Sigmoid colon (tissue), 4 donors: ENCODE data around the gene ABCF1.

ENCODE experiments used
- POLR2A ChIP-seq, 2 donors: fragments of 450-650 bp; IDR thresholded peaks; one replicate each; pipeline ENCODE4 v1.6.1; 2016; ENCODE audit warnings: antibody characterized with exemption in 2 of 2, mild to moderate bottlenecking in 2 of 2, moderate library complexity in 2 of 2
- POLR2AphosphoS5 ChIP-seq, 4 donors: sonication (generic); formaldehyde crosslinking; IDR thresholded peaks; one replicate each; pipeline ENCODE4 v1.6.1; 2017; ENCODE audit warnings: antibody characterized with exemption in 4 of 4
- TF ChIP-seq, protein P1 (sequence below), 4 experiments: fragments of 450-650 bp in 3 of 4; fragments of 200-600 bp in 1 of 4; IDR thresholded peaks; one replicate each; pipeline ENCODE4 v1.5.1; 2016 to 2019; ENCODE audit warnings: antibody characterized with exemption in 4 of 4, mild to moderate bottlenecking in 3 of 4, moderate library complexity in 2 of 4

DNA sequence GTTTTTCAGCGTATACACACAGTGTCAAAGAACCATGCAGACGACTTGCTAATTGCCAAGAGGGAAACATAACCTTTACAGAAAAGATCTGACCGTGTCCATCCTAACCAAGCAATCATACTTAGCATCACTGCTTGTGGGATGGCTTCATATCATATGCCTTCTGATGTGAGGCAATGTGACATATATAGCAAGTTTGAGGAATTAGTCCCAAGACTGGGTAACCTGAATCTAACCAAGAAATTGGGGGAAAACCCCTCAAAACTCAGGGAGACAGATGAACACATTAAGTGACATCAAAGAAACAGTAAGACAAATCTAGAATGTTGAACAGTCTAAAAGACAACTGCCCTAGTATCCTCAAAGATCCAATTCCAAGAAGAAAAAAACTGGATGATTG is 33.3 kb upstream of the ABCF1 start:
- TF ChIP-seq POLR2A (IDR thresholded peaks at IDR 0.05) (no peak), POLR2AphosphoS5 (IDR thresholded peaks at IDR 0.05) (no peak)
- TF ChIP-seq, protein P1, sequence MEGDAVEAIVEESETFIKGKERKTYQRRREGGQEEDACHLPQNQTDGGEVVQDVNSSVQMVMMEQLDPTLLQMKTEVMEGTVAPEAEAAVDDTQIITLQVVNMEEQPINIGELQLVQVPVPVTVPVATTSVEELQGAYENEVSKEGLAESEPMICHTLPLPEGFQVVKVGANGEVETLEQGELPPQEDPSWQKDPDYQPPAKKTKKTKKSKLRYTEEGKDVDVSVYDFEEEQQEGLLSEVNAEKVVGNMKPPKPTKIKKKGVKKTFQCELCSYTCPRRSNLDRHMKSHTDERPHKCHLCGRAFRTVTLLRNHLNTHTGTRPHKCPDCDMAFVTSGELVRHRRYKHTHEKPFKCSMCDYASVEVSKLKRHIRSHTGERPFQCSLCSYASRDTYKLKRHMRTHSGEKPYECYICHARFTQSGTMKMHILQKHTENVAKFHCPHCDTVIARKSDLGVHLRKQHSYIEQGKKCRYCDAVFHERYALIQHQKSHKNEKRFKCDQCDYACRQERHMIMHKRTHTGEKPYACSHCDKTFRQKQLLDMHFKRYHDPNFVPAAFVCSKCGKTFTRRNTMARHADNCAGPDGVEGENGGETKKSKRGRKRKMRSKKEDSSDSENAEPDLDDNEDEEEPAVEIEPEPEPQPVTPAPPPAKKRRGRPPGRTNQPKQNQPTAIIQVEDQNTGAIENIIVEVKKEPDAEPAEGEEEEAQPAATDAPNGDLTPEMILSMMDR (IDR thresholded peaks at IDR 0.05), result no peak
